Measurements from ENCODE around the gene IVD. TPM values are rescaled to one million over a fixed set of nuclear protein-coding genes. Genes with fewer than 3 reads are reported as not detected.

The IVD gene
- 11.1 to 14.0 TPM (median 13.1 TPM) in 5 replicates for total RNA-seq (2022; extraction: Qiagen RNA extraction)

DNA sequence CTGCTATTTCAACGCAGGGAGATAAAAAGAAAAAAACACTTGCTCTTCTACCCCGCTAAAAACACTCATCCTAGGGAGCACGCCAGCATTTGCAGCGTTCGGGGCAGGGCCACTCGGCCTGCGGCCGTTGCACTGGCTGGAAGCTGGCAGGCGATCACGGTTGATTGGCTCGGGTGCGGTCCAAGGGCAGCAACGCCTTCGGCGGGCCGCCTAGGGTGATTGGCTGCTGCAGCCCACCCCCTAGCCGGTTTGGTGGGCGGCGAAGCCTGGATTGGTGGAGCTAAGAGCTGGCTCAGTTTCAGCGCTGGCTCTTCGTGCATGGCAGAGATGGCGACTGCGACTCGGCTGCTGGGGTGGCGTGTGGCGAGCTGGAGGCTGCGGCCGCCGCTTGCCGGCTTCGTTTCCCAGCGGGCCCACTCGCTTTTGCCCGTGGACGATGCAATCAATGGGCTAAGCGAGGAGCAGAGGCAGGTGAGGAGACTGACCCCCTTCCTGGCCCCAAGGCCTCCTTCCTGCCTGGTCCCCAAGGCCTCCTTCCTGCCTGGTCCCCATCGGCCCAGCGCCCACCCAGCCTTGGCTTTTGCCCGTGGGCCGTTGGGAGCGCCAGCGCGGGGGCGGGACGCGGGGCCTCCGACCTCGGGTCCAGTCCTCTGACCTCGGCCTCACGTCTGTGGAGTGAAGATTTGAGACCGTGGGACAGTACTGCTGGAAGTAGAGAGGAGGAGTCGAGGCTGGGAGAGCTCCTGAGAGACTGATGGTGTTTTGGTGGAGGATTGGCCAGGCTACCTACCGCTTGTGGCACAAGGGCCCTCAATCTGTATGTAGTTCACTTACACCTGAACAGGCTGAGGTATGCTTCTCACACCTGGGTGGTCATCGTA, at the start of gene IVD:
Gene IVD (plus strand): TSS at position 295 of the 881 bp plus-strand sequence. CDS start 33 bp downstream, at position 328.

DNA sequence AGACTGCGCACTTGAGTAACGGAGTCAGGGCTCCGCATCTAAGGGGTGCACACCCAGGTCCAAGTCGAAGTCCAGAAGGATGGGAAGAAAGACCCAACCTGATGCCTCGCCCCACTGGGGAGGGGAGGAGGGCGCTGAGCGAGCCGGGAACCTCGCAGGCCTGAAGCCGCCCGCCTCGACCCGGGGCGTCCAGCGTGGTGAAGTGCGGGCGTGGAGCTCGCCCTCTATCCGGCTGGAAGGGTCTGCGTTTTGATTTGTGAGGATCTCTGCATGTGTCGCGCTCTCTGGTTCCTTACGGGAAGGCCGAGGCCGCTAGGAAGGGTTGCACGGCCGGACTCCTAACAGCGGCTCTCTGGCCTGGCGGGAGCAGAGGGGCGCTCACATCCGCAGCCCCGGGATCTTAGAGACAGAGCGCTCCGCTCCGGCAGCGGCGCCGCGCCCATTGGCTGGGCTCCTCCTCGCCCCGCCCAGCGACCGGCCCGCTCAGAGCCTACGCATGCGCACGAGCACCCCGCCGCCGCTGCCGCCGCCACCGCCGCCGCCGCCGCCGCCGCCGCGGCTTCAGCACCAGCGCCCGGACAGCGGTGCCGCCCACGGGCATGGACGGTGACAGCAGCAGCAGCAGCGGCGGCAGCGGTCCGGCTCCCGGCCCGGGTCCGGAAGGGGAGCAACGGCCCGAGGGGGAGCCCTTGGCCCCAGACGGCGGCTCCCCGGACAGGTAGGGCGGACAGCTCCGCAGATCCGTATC, 47.7 kb upstream of the IVD start, which contains the start of gene DISP2:
Gene DISP2 (plus strand): TSS at position 497 of the 748 bp plus-strand sequence. CDS start 103 bp downstream, at position 600.

GRCh38 chr15:40382580-40383456, 22.8 kb upstream of the IVD start, which contains the start of gene KNSTRN:
Gene KNSTRN, plus strand, starts transcription at chr15:40382721. Its CDS starts 115 bp downstream, at chr15:40382836.

GRCh38 chr15:40440743-40441564, 35.4 kb downstream of the IVD start, which contains the start of gene BAHD1:
Gene BAHD1, plus strand, starts transcription at chr15:40440953. Its CDS starts 17,512 bp downstream, at chr15:40458465.

GRCh38 chr15:40470423-40471104, 65.0 kb downstream of the IVD start, which contains the start of gene CHST14:
Gene CHST14, plus strand, starts transcription at chr15:40470984. Its CDS starts 230 bp downstream, at chr15:40471214.

Other genes with a start within 250 kb of the IVD start
- gene BUB1B, start 244.7 kb upstream of the IVD start, total RNA-seq (2022; extraction: Qiagen RNA extraction), result 24.8 to 32.9 TPM (median 27.6 TPM) in 5 replicates
- 0.15 to 0.39 TPM (median 0.22 TPM) in 5 replicates for gene PAK6, start 166.7 kb upstream of the IVD start, total RNA-seq (2022; extraction: Qiagen RNA extraction)
- gene ANKRD63, start 122.7 kb upstream of the IVD start, total RNA-seq (2022; extraction: Qiagen RNA extraction), result 0.15 to 0.54 TPM (median 0.29 TPM) in 5 replicates
- 0.44 to 0.79 TPM (median 0.59 TPM) in 5 replicates for gene PLCB2, start 97.9 kb upstream of the IVD start, total RNA-seq (2022; extraction: Qiagen RNA extraction)
- gene INAFM2, start 82.1 kb upstream of the IVD start, total RNA-seq (2022; extraction: Qiagen RNA extraction), result 5.0 to 5.8 TPM (median 5.6 TPM) in 5 replicates
- 13.3 to 20.8 TPM (median 19.6 TPM) in 5 replicates for gene CCDC9B, start 64.9 kb upstream of the IVD start, total RNA-seq (2022; extraction: Qiagen RNA extraction)
- not detected in 5 replicates for gene PHGR1, start 54.8 kb upstream of the IVD start, total RNA-seq (2022; extraction: Qiagen RNA extraction)
- gene DISP2, start 47.6 kb upstream of the IVD start, total RNA-seq (2022; extraction: Qiagen RNA extraction), result 1.1 to 1.9 TPM (median 1.7 TPM) in 5 replicates
- gene KNSTRN, start 23.1 kb upstream of the IVD start, total RNA-seq (2022; extraction: Qiagen RNA extraction), result 39.2 to 53.2 TPM (median 44.9 TPM) in 5 replicates
- 9.4 to 13.3 TPM (median 11.8 TPM) in 5 replicates for gene BAHD1, start 35.2 kb downstream of the IVD start, total RNA-seq (2022; extraction: Qiagen RNA extraction)
- 13.4 to 21.6 TPM (median 19.7 TPM) in 5 replicates for gene CHST14, start 65.2 kb downstream of the IVD start, total RNA-seq (2022; extraction: Qiagen RNA extraction)
- 13.4 to 24.2 TPM (median 15.7 TPM) in 5 replicates for gene CCDC32, start 159.2 kb downstream of the IVD start, total RNA-seq (2022; extraction: Qiagen RNA extraction)
- 11.1 to 17.0 TPM (median 15.5 TPM) in 5 replicates for gene RPUSD2, start 163.5 kb downstream of the IVD start, total RNA-seq (2022; extraction: Qiagen RNA extraction)
- gene KNL1, start 188.5 kb downstream of the IVD start, total RNA-seq (2022; extraction: Qiagen RNA extraction), result 5.1 to 7.9 TPM (median 6.8 TPM) in 5 replicates